HEK293 (cell line): Measurements from ENCODE around the gene MRPL55.

Experiments
- IKZF3 ChIP-seq: fragments of 450-650 bp; IDR thresholded peaks from 2 replicates; pipeline ENCODE4 v1.5.0; 2018; ENCODE audit warnings: missing biosample characterization, mild to moderate bottlenecking, missing genetic modification characterization, moderate library complexity
- KLF16 ChIP-seq: fragments of 450-650 bp; formaldehyde crosslinking; IDR thresholded peaks from 2 replicates; pipeline ENCODE4 v1.5.1; 2017; ENCODE audit warnings: missing biosample characterization, missing genetic modification characterization
- KLF7 ChIP-seq: fragments of 450-650 bp; formaldehyde crosslinking; IDR thresholded peaks from 2 replicates; pipeline ENCODE4 v1.5.1; 2016; ENCODE audit warnings: missing biosample characterization, missing genetic modification characterization, borderline replicate concordance
- RBAK ChIP-seq: fragments of 450-650 bp; formaldehyde crosslinking; IDR thresholded peaks from 2 replicates; pipeline ENCODE4 v1.5.1; 2016; ENCODE audit warnings: missing biosample characterization, missing genetic modification characterization
- REPIN1 ChIP-seq: fragments of 450-650 bp; formaldehyde crosslinking; IDR thresholded peaks from 2 replicates; pipeline ENCODE4 v1.5.1; 2017; ENCODE audit warnings: missing biosample characterization, missing genetic modification characterization, low read depth
- ZBTB20 ChIP-seq: fragments of 450-650 bp; formaldehyde crosslinking; IDR thresholded peaks from 2 replicates; pipeline ENCODE4 v1.5.1; 2016; ENCODE audit warnings: missing biosample characterization, missing genetic modification characterization
- ZNF114 ChIP-seq: fragments of 450-650 bp; formaldehyde crosslinking; IDR thresholded peaks from 2 replicates; pipeline ENCODE4 v1.5.0; 2017; ENCODE audit warnings: missing biosample characterization, missing genetic modification characterization
- ZNF132 ChIP-seq: fragments of 450-650 bp; formaldehyde crosslinking; IDR thresholded peaks from 2 replicates; pipeline ENCODE4 v1.5.1; 2017; ENCODE audit warnings: missing biosample characterization, missing genetic modification characterization, borderline replicate concordance
- ZNF2 ChIP-seq: fragments of 450-650 bp; formaldehyde crosslinking; IDR thresholded peaks from 2 replicates; pipeline ENCODE4 v1.5.1; 2016; ENCODE audit warnings: missing biosample characterization, missing genetic modification characterization
- ZNF214 ChIP-seq: fragments of 450-650 bp; formaldehyde crosslinking; IDR thresholded peaks from 2 replicates; pipeline ENCODE4 v1.5.1; 2017; ENCODE audit warnings: missing biosample characterization, mild to moderate bottlenecking, missing genetic modification characterization, borderline replicate concordance
- ZNF302 ChIP-seq: fragments of 450-650 bp; formaldehyde crosslinking; IDR thresholded peaks from 2 replicates; pipeline ENCODE4 v1.5.1; 2016; ENCODE audit warnings: missing biosample characterization, missing genetic modification characterization, low read depth
- ZNF621 ChIP-seq: fragments of 450-650 bp; formaldehyde crosslinking; IDR thresholded peaks from 2 replicates; pipeline ENCODE4 v1.5.1; 2017; ENCODE audit warnings: missing biosample characterization, missing genetic modification characterization
- ZNF623 ChIP-seq: fragments of 450-650 bp; formaldehyde crosslinking; IDR thresholded peaks from 2 replicates; pipeline ENCODE4 v1.5.1; 2016; ENCODE audit warnings: missing biosample characterization, missing genetic modification characterization
- ZNF626 ChIP-seq: fragments of 450-650 bp; sonication (Bioruptor Pico); formaldehyde crosslinking; IDR thresholded peaks from 2 replicates; pipeline ENCODE4 v1.5.1; 2018; ENCODE audit warnings: missing biosample characterization, missing genetic modification characterization, inconsistent platforms
- ZNF701 ChIP-seq: fragments of 450-650 bp; formaldehyde crosslinking; IDR thresholded peaks from 2 replicates; pipeline ENCODE4 v1.5.1; 2016; ENCODE audit warnings: missing biosample characterization, missing genetic modification characterization
- ZSCAN16 ChIP-seq: fragments of 450-650 bp; formaldehyde crosslinking; IDR thresholded peaks from 2 replicates; pipeline ENCODE4 v1.5.1; 2016; ENCODE audit warnings: missing biosample characterization, missing genetic modification characterization
- TF ChIP-seq, protein P1 (sequence below): fragments of 450-650 bp; formaldehyde crosslinking; IDR thresholded peaks from 2 replicates; pipeline ENCODE4 v1.5.1; 2016; ENCODE audit warnings: missing biosample characterization, missing genetic modification characterization
- TF ChIP-seq, protein P2 (sequence below): fragments of 450-650 bp; formaldehyde crosslinking; IDR thresholded peaks from 2 replicates; pipeline ENCODE4; 2016; ENCODE audit warnings: missing biosample characterization, missing genetic modification characterization
- TF ChIP-seq, protein P3 (sequence below): fragments of 450-650 bp; formaldehyde crosslinking; IDR thresholded peaks from 2 replicates; pipeline ENCODE4 v1.5.1; 2016; ENCODE audit warnings: missing biosample characterization, missing genetic modification characterization, low read depth
- TF ChIP-seq, protein P4 (sequence below): fragments of 450-650 bp; formaldehyde crosslinking; IDR thresholded peaks from 2 replicates; pipeline ENCODE4 v1.5.1; 2016; ENCODE audit warnings: missing biosample characterization, missing genetic modification characterization
- TF ChIP-seq, protein P5 (sequence below): fragments of 450-650 bp; formaldehyde crosslinking; IDR thresholded peaks from 2 replicates; pipeline ENCODE4 v1.5.1; 2016; ENCODE audit warnings: missing biosample characterization, missing genetic modification characterization
- TF ChIP-seq, protein P6 (sequence below): fragments of 450-650 bp; formaldehyde crosslinking; IDR thresholded peaks from 2 replicates; pipeline ENCODE4 v1.5.1; 2016; ENCODE audit warnings: missing biosample characterization, missing genetic modification characterization
- TF ChIP-seq, protein P7 (sequence below): fragments of 450-650 bp; formaldehyde crosslinking; IDR thresholded peaks from 2 replicates; pipeline ENCODE4 v1.5.1; 2016; ENCODE audit warnings: missing biosample characterization, missing genetic modification characterization
- TF ChIP-seq, protein P8 (sequence below): fragments of 450-650 bp; formaldehyde crosslinking; IDR thresholded peaks from 2 replicates; pipeline ENCODE4 v1.5.1; 2017; ENCODE audit warnings: missing biosample characterization, missing genetic modification characterization

Gene MRPL55

DNA sequence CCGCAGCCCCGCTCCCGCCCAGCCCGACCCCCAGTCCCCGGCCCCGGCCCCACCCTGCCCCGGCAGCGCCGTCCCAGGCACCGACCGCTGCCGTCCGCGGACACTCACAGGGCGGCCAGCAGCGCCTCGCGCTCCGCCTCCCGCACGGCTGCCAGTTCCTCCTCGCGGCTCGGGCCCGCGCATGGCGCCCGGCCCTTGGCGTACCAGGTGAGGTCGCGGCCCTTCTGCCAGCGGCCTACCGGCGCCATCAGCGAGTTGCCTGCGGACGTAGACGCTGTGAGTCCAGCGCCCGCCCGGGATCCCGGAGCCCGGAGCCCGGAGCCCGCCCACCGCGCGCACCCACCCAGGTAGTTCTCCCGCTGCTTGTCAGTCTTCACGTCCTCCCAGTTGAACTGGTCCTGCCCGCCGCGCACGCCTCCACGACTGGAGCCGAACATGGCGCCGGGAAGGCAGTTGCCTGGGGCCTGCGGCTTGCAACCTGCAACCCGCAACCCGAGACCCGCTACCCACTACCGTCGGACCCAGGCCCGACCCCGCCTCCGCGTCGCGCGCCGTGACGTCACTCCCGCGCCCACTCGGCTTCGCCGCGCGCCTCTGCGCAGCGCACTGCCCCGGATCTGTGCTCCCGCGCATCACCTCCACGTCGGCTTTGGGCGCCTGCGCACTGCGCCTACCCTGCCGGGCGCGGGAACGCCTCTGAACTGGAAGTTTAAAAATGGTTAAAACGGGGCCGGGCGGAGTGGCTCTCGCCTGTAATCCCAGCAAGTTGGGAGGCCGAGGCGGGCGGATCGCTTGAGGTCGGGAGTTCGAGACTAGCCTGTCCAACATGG lies 6.1 kb downstream of the MRPL55 start, which contains the start of gene C1orf35 (continued):
- TF ChIP-seq, protein P1, sequence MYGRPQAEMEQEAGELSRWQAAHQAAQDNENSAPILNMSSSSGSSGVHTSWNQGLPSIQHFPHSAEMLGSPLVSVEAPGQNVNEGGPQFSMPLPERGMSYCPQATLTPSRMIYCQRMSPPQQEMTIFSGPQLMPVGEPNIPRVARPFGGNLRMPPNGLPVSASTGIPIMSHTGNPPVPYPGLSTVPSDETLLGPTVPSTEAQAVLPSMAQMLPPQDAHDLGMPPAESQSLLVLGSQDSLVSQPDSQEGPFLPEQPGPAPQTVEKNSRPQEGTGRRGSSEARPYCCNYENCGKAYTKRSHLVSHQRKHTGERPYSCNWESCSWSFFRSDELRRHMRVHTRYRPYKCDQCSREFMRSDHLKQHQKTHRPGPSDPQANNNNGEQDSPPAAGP: peak; percentile 96
- TF ChIP-seq ZNF626 (tag by site-specific recombination) (no peak), KLF7 (tag by site-specific recombination) (peak; percentile 64; the same call in 1 of the 2 replicates), IKZF3 (tag by site-specific recombination) (no peak), ZNF132 (tag by site-specific recombination) (no peak), ZBTB20 (tag by site-specific recombination) (peak; percentile 84; the same call in 1 of the 2 replicates), ZNF214 (tag by site-specific recombination) (no peak), ZNF114 (no peak), ZNF623 (tag by site-specific recombination) (no peak), ZNF621 (tag by site-specific recombination) (no peak), RBAK (tag by site-specific recombination) (no peak), REPIN1 (tag by site-specific recombination) (peak; percentile 82; the same call in 1 of the 2 replicates), ZNF701 (tag by site-specific recombination) (no peak), ZNF302 (tag by site-specific recombination) (no peak), ZNF2 (tag by site-specific recombination) (peak; percentile 85), ZSCAN16 (tag by site-specific recombination) (no peak), KLF16 (tag by site-specific recombination) (peak; percentile 98)
- TF ChIP-seq, protein P2, sequence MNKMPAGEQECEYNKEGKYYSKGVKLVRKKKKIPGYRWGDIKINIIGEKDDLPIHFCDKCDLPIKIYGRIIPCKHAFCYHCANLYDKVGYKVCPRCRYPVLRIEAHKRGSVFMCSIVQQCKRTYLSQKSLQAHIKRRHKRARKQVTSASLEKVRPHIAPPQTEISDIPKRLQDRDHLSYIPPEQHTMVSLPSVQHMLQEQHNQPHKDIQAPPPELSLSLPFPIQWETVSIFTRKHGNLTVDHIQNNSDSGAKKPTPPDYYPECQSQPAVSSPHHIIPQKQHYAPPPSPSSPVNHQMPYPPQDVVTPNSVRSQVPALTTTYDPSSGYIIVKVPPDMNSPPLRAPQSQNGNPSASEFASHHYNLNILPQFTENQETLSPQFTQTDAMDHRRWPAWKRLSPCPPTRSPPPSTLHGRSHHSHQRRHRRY: no peak
- TF ChIP-seq, protein P3, sequence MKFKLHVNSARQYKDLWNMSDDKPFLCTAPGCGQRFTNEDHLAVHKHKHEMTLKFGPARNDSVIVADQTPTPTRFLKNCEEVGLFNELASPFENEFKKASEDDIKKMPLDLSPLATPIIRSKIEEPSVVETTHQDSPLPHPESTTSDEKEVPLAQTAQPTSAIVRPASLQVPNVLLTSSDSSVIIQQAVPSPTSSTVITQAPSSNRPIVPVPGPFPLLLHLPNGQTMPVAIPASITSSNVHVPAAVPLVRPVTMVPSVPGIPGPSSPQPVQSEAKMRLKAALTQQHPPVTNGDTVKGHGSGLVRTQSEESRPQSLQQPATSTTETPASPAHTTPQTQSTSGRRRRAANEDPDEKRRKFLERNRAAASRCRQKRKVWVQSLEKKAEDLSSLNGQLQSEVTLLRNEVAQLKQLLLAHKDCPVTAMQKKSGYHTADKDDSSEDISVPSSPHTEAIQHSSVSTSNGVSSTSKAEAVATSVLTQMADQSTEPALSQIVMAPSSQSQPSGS (tag by site-specific recombination): peak; percentile 99
- TF ChIP-seq, protein P4, sequence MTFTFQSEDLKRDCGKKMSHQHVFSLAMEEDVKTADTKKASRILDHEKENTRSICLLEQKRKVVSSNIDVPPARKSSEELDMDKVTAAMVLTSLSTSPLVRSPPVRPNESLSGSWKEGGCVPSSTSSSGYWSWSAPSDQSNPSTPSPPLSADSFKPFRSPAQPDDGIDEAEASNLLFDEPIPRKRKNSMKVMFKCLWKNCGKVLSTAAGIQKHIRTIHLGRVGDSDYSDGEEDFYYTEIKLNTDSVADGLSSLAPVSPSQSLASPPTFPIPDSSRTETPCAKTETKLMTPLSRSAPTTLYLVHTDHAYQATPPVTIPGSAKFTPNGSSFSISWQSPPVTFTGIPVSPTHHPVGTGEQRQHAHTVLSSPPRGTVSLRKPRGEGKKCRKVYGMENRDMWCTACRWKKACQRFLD (tag by site-specific recombination): peak; percentile 79
- TF ChIP-seq, protein P5, sequence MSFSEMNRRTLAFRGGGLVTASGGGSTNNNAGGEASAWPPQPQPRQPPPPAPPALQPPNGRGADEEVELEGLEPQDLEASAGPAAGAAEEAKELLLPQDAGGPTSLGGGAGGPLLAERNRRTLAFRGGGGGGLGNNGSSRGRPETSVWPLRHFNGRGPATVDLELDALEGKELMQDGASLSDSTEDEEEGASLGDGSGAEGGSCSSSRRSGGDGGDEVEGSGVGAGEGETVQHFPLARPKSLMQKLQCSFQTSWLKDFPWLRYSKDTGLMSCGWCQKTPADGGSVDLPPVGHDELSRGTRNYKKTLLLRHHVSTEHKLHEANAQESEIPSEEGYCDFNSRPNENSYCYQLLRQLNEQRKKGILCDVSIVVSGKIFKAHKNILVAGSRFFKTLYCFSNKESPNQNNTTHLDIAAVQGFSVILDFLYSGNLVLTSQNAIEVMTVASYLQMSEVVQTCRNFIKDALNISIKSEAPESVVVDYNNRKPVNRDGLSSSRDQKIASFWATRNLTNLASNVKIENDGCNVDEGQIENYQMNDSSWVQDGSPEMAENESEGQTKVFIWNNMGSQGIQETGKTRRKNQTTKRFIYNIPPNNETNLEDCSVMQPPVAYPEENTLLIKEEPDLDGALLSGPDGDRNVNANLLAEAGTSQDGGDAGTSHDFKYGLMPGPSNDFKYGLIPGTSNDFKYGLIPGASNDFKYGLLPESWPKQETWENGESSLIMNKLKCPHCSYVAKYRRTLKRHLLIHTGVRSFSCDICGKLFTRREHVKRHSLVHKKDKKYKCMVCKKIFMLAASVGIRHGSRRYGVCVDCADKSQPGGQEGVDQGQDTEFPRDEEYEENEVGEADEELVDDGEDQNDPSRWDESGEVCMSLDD (tag by site-specific recombination): peak; percentile 78
- TF ChIP-seq, protein P6, sequence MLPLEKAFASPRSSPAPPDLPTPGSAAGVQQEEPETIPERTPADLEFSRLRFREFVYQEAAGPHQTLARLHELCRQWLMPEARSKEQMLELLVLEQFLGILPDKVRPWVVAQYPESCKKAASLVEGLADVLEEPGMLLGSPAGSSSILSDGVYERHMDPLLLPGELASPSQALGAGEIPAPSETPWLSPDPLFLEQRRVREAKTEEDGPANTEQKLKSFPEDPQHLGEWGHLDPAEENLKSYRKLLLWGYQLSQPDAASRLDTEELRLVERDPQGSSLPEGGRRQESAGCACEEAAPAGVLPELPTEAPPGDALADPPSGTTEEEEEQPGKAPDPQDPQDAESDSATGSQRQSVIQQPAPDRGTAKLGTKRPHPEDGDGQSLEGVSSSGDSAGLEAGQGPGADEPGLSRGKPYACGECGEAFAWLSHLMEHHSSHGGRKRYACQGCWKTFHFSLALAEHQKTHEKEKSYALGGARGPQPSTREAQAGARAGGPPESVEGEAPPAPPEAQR (tag by site-specific recombination): no peak
- TF ChIP-seq, protein P7, sequence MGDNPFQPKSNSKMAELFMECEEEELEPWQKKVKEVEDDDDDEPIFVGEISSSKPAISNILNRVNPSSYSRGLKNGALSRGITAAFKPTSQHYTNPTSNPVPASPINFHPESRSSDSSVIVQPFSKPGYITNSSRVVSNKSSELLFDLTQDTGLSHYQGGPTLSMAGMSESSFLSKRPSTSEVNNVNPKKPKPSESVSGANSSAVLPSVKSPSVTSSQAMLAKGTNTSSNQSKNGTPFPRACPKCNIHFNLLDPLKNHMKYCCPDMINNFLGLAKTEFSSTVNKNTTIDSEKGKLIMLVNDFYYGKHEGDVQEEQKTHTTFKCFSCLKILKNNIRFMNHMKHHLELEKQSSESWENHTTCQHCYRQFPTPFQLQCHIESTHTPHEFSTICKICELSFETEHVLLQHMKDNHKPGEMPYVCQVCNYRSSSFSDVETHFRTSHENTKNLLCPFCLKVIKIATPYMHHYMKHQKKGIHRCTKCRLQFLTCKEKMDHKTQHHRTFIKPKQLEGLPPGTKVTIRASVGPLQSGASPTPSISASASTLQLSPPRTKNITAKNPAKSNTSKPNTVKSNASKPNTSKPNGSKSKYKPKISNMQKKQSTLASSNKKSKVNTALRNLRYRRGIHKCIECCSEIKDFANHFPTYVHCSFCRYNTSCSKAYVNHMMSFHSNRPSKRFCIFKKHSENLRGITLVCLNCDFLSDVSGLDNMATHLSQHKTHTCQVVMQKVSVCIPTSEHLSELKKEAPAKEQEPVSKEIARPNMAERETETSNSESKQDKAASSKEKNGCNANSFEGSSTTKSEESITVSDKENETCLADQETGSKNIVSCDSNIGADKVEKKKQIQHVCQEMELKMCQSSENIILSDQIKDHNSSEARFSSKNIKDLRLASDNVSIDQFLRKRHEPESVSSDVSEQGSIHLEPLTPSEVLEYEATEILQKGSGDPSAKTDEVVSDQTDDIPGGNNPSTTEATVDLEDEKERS (tag by site-specific recombination): no peak
- TF ChIP-seq, protein P8, sequence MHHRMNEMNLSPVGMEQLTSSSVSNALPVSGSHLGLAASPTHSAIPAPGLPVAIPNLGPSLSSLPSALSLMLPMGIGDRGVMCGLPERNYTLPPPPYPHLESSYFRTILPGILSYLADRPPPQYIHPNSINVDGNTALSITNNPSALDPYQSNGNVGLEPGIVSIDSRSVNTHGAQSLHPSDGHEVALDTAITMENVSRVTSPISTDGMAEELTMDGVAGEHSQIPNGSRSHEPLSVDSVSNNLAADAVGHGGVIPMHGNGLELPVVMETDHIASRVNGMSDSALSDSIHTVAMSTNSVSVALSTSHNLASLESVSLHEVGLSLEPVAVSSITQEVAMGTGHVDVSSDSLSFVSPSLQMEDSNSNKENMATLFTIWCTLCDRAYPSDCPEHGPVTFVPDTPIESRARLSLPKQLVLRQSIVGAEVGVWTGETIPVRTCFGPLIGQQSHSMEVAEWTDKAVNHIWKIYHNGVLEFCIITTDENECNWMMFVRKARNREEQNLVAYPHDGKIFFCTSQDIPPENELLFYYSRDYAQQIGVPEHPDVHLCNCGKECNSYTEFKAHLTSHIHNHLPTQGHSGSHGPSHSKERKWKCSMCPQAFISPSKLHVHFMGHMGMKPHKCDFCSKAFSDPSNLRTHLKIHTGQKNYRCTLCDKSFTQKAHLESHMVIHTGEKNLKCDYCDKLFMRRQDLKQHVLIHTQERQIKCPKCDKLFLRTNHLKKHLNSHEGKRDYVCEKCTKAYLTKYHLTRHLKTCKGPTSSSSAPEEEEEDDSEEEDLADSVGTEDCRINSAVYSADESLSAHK (tag by site-specific recombination): peak; percentile 32; the same call in 1 of the 2 replicates
